GM12891 (cell line): ENCODE results near the gene OR4Q3.
"Not testable (repeated sequence)": the region's sequence is repeated elsewhere in the genome, so short reads cannot be mapped to it uniquely, and the experiment has no call there.

Experiments used
- POLR2A ChIP-seq: IDR thresholded peaks from 2 replicates; pipeline ENCODE4 v1.6.1; 2011; ENCODE audit warnings: low read depth, low read length, control low read depth
- POLR2AphosphoS5 ChIP-seq: IDR thresholded peaks from 2 replicates; pipeline ENCODE4 v1.6.1; 2011; ENCODE audit warnings: low read depth, low read length, control low read depth

GRCh38 chr14:19788150-19788549 is 44.8 kb downstream of the OR4Q3 start:
- not testable (repeated sequence) for TF ChIP-seq POLR2AphosphoS5, POLR2A
